ENCODE measurements around the gene GARIN5B. TPM values are rescaled to one million over a fixed set of nuclear protein-coding genes. Genes with fewer than 3 reads are reported as not detected.
A peak's percentile ranks its signal among the peaks of the same experiment; 100 is the strongest.

GARIN5B gene
- total RNA-seq, 1 experiment from 2014 or later: not detected

- BruUV-seq (replicated peaks): no TSS peak
- Histone ChIP-seq H3K27me3 (replicated peaks; ENCODE audit: insufficient read depth, low read depth, low read length, poor library complexity) (peaks cover 15% of the 10 kb centered on the region), H3K9me3 (ENCODE audit: low read depth, low read length, poor library complexity, severe bottlenecking) (no peaks in the 10 kb centered on the region), H3K36me3 (ENCODE audit: insufficient read depth, low read length, poor library complexity, severe bottlenecking) (no peaks in the 10 kb centered on the region), H3K27ac (ENCODE audit: low read depth, low read length, poor library complexity, severe bottlenecking) (no peak within 1 kb of the TSS), H3K4me1 (ENCODE audit: insufficient read depth, low read length, poor library complexity, severe bottlenecking) (no peaks in the 10 kb centered on the region), H3K4me3 (ENCODE audit: low read depth, low read length, poor library complexity, severe bottlenecking) (peak within 1 kb of the TSS; percentile 45)
- intact Hi-C loops (cut with micrococcal nuclease; ENCODE audit: unreplicated experiment): no loop called here
- ChIA-PET POLR2A (ENCODE audit: low non-redundant PET) (no interaction called here), CTCF (no interaction called here)
- DNase-seq (ENCODE audit: low spot score): no peak
- no peak for TF ChIP-seq CTCF (conservative IDR thresholded peaks at IDR 0.05; ENCODE audit: low read depth, low read length)
- no peak for TF ChIP-seq EZH2 (IDR thresholded peaks at IDR 0.05; ENCODE audit: borderline replicate concordance, low read depth, low read length, poor library complexity, severe bottlenecking)
These were observed 7.4 kb upstream of the GARIN5B start, which contains the start of gene IL11 for GRCh38 chr19:55370305-55370988. Gene IL11, minus strand, starts transcription at chr19:55370463. Its CDS starts 153 bp downstream, at chr19:55370310.

GRCh38 chr19:55369653-55370304, 6.7 kb upstream of the GARIN5B start:
- DNase-seq (ENCODE audit: low spot score): peak; percentile 77
- intact Hi-C loops (cut with micrococcal nuclease; ENCODE audit: unreplicated experiment): no loop called here
- H3K9me3 ChIP-seq (ENCODE audit: low read depth, low read length, poor library complexity, severe bottlenecking): no peaks in the 10 kb centered on the region
- peak overlapping the region; percentile 45 for H3K4me3 ChIP-seq (ENCODE audit: low read depth, low read length, poor library complexity, severe bottlenecking)
- BruUV-seq (replicated peaks): no TSS peak
- ChIA-PET POLR2A (ENCODE audit: low non-redundant PET) (no interaction called here), CTCF (interaction anchor here (0.6 kb wide), 1 partner anchor 165 kb away, joined by 10 read pairs; no protein-coding TSS in a partner anchor)
- H3K27ac ChIP-seq (ENCODE audit: low read depth, low read length, poor library complexity, severe bottlenecking): no peak overlapping the region
- H3K4me1 ChIP-seq (ENCODE audit: insufficient read depth, low read length, poor library complexity, severe bottlenecking): no peaks in the 10 kb centered on the region
- peaks cover 15% of the 10 kb centered on the region for H3K27me3 ChIP-seq (replicated peaks; ENCODE audit: insufficient read depth, low read depth, low read length, poor library complexity)
- H3K36me3 ChIP-seq (ENCODE audit: insufficient read depth, low read length, poor library complexity, severe bottlenecking): no peaks in the 10 kb centered on the region
- TF ChIP-seq CTCF (conservative IDR thresholded peaks at IDR 0.05; ENCODE audit: low read depth, low read length): no peak
- TF ChIP-seq EZH2 (IDR thresholded peaks at IDR 0.05; ENCODE audit: borderline replicate concordance, low read depth, low read length, poor library complexity, severe bottlenecking): no peak

GRCh38 chr19:55368701-55369563, 5.9 kb upstream of the GARIN5B start:
- CTCF ChIA-PET: interaction anchor here (0.6 to 0.7 kb wide), 2 partner anchors 164 to 209 kb away, joined by 4 to 10 read pairs; no protein-coding TSS in a partner anchor
- POLR2A ChIA-PET (ENCODE audit: low non-redundant PET): no interaction called here
- intact Hi-C loops (cut with micrococcal nuclease; ENCODE audit: unreplicated experiment): no loop called here
- DNase-seq (ENCODE audit: low spot score): no peak
- H3K4me1 ChIP-seq (ENCODE audit: insufficient read depth, low read length, poor library complexity, severe bottlenecking): no peaks in the 10 kb centered on the region
- TF ChIP-seq CTCF (conservative IDR thresholded peaks at IDR 0.05; ENCODE audit: low read depth, low read length): no peak
- TF ChIP-seq EZH2 (IDR thresholded peaks at IDR 0.05; ENCODE audit: borderline replicate concordance, low read depth, low read length, poor library complexity, severe bottlenecking): no peak
- H3K27me3 ChIP-seq (replicated peaks; ENCODE audit: insufficient read depth, low read depth, low read length, poor library complexity): peaks cover 15% of the 10 kb centered on the region
- no peak overlapping the region for H3K27ac ChIP-seq (ENCODE audit: low read depth, low read length, poor library complexity, severe bottlenecking)
- BruUV-seq (replicated peaks): no TSS peak
- H3K36me3 ChIP-seq (ENCODE audit: insufficient read depth, low read length, poor library complexity, severe bottlenecking): no peaks in the 10 kb centered on the region
- no peaks in the 10 kb centered on the region for H3K9me3 ChIP-seq (ENCODE audit: low read depth, low read length, poor library complexity, severe bottlenecking)
- H3K4me3 ChIP-seq (ENCODE audit: low read depth, low read length, poor library complexity, severe bottlenecking): peak overlapping the region; percentile 27
